Activated CD8-positive, alpha-beta memory T cell treated with anti-CD3 and anti-CD28 coated beads, Interleukin-2, amount 50 U/mL, for 1 hour (primary cell): ENCODE measurements around the gene WFIKKN1.

Experiments
- DNase-seq: peaks from one replicate; pipeline ENCODE4 v3.0.0-alpha.2; 2020; ENCODE audit errors: extremely low read depth

WFIKKN1 gene, protein sequence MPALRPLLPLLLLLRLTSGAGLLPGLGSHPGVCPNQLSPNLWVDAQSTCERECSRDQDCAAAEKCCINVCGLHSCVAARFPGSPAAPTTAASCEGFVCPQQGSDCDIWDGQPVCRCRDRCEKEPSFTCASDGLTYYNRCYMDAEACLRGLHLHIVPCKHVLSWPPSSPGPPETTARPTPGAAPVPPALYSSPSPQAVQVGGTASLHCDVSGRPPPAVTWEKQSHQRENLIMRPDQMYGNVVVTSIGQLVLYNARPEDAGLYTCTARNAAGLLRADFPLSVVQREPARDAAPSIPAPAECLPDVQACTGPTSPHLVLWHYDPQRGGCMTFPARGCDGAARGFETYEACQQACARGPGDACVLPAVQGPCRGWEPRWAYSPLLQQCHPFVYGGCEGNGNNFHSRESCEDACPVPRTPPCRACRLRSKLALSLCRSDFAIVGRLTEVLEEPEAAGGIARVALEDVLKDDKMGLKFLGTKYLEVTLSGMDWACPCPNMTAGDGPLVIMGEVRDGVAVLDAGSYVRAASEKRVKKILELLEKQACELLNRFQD

DNA sequence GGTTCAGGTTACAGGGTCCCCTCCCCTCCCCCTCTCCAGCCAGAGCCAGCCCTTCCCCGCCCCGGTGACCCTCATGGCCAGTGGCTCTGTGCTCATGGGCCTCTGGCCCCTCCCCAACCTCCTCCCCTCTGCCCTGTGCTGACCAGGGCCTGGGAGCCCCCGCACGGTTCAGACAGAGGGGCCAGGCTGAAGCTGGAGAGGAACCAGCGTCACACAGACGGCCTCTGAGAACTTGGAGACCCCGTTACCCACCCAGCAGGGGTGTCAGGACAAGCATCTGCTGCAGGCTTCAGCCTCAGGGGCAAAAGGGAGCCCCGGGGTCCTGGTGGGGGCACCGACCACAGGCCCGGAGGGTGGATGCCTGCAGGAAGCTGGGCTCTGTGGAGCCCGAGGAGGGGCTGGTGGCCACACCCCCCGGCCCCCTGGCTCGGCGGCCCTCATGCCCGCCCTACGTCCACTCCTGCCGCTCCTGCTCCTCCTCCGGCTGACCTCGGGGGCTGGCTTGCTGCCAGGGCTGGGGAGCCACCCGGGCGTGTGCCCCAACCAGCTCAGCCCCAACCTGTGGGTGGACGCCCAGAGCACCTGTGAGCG lies at the start of gene WFIKKN1:
WFIKKN1 (plus strand) TSS at position 171 of the 591 bp plus-strand sequence; CDS start at position 440, 269 bp downstream.
- no peak for DNase-seq

- DNase-seq, result no peak
These were observed 48.6 kb upstream of the WFIKKN1 start for GRCh38 chr16:582218-582613.

DNA sequence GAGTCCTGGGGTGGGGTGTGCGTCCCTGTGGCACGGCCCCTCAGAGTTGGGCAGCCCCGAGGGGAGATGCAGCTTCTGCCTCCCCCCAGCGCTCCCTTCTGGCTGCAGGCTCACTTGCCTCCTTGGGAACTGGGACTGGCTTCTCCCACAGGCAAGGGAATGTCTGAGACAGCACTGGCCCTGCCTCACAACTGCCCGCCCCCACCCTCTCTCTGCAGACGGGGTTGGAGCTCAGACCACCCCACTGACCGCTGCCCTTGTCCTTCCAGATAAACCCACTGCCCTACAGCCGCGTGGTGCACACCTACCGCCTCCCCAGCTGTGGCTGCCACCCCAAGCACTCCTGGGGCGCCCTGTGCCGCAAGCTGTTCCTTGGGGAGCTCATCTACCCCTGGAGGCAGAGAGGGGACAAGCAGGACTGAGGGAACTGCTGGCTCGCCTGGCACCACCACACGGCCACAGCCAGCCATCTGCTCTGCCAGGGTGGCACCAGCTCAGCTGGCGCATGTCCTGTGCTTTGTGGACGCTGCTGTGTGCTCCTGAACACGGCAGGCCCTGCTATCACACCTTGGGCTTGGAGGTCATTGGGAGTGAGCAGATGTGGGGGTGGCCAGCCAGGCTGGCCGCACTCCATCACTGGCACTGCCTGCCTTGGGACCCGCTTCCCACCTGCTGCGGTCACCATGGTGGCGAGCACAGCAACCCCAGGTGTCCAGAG lies 48.0 kb upstream of the WFIKKN1 start:
- DNase-seq, result no peak

DNA sequence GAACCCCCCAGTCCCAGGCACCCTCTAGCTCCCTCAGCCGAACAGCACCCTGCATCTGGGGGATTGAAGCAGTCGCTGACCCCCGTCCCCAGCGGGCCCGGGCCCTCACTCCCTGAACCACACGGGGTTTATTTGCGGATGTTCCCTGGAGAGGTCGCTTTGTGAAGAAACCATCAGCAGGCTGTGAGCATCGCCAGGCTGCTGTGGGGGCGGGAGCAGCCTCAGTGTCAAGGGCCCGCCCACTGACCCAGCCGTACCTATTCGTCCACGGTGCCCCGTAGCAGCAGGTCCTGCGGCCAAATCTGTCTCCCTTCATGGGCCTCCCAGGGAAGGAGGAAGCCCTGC lies 47.3 kb upstream of the WFIKKN1 start:
- DNase-seq, result no peak

- no peak for DNase-seq
These were observed 46.8 kb upstream of the WFIKKN1 start for GRCh38 chr16:583815-584591.

DNA sequence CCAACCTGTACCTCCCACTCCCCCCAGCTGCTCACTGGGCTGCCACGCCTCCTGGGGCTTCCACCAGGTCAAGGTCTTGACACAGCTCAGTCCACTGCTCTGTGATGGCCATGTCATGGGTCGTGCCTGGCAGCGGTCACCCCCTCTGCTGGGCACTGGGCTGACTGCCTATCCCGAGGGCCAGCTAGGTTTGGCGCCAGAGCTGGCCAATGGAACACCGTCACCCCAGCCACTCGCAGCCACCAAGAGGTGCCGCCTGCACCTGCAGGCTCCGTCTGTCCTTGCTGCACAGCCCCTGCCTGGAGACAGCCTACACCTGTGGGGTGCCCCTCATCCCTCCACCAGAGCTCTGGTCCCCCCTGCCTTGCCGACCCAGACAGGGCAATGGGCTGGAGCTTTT lies 45.4 kb upstream of the WFIKKN1 start:
- no peak for DNase-seq

DNA sequence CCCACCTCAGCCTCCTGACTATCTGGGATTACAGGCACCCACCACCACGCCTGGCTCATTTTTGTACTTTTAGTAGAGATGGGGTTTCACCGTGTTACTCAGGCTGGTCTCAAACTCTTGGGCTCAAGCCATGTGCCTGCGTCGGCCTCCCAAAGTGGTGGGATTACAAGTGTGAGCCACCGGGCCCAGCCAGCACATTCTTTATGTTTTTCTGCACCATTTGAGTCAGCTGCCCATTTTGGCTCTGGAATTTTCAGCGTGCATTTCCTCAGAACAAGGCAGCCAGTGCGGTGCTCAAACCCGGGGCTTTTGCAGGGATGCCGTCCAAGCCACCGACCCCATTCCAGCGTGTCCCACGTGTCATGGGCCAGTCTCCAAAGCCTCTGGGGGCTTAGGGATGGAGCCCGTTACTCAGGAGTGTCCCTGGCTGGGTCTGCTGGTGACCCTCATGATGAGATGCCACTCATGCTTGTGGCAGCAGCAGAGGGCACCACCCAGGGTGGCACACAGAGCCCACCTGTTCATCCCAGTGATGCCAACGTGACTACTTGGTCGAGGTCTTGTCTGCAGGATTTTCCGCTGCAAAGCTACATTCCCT lies 44.6 kb upstream of the WFIKKN1 start:
- DNase-seq, result no peak

DNA sequence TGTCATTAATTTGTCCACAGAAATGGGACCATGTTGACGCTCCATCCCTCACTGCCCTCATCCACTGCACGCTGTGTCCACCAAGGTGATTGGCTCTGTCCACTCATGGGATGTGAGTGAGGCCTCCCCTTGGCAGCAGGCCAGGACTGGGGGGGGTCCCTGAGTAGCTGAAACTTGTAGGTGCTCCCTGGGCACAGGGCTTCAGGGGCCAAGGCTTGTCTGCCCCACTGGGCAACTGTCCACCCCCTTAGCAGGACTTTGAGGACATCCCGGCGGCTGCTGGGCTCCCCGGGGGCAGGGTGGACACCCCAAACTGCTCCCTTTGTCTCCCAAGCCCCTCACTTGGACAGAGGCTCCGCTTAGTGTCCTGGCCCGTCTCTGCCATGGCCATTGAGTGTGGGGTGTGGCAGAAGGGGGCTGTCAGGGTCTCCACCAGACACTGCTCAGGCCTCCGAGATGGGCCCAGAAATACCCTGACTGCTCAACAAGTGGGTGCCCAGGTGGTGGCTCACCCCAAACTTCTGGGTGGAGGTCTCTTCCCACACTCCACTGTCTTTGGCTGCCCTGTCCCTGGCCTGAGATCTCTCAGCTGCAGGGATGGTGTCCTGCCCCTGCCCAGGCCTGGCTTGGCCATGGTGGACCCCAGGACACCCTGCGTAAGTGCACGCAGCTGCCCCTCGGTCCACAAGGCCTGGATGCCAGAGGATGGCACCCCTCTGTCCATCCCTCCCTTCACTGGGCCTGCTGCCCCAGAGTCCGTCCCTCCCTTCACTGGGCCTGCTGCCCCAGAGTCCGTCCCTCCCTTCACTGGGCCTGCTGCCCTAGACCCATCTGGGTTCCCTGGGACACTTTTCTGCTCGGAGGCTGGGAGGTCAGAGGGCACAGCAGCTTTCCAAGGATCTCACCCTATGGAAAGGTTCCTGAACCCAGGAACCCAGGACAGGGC lies 43.9 kb upstream of the WFIKKN1 start:
- DNase-seq, result no peak

DNA sequence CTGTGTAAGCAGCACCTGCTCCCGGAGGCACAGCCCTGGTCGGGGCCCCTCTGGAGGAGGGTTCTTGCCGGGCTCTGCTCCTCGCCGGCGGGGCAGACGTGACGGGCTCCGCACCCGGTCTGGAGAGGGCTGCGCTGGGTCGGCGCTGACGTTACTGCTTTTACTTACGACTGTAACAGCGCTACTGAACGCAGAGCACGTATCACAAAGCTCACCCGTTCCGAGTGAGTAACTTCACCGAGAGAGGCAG lies 42.2 kb upstream of the WFIKKN1 start:
- DNase-seq, result no peak

- peak; percentile 93 for DNase-seq
These were observed 41.7 kb upstream of the WFIKKN1 start for GRCh38 chr16:588889-589657.

- DNase-seq, result peak; percentile 99
These were observed 41.1 kb upstream of the WFIKKN1 start, which contains the start of gene RAB40C for GRCh38 chr16:589658-590187. Gene RAB40C, plus strand, starts transcription at chr16:590066. Its CDS starts 226 bp downstream, at chr16:590292.

DNA sequence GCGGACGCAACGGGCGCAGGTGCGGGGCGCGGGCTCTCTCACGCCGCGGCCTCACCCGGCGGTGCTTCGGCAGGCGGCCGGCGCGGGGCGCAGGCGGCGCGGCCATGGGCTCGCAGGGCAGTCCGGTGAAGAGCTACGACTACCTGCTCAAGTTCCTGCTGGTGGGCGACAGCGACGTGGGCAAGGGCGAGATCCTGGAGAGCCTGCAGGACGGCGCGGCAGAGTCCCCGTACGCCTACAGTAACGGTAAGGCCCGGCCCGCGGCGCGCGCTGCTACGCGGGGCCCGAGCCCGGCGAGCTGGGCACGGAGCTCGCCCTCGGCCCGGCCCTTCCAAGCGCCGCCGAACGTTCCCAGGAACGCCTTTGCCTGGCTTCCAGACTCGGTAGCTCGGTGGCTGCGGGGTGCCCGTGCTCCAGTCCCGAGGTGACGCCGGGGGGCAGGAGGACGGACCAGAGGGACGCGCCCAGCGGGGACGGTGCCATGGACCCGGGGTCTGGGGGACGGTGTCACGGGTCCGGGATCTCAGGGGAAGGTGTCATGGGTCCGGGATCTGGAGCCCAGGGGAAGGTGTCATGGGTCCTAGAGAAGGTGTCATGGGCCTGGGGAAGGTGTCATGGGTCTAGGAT lies 40.5 kb upstream of the WFIKKN1 start:
- DNase-seq, result no peak

GRCh38 chr16:590815-591200 lies 40.0 kb upstream of the WFIKKN1 start:
- DNase-seq, result no peak

DNA sequence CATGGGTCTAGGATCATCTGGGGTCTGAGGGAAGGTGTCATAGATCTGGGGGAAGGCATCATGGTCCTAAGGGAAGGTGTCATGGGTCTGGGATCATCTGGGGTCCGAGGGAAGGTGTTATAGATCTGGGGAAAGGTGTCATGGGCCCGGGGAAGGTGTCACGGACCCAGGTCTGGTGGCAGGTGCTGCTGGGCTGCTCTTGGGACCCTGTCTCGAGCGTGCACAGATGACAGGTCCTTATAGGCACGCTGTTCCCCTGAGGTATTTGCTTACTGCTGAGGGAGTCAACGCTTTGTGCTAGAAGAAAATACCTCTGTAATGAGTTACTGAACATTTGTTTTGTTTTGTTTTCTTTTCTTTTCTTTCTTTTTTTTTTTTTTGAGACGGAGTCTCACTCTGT lies 39.6 kb upstream of the WFIKKN1 start:
- no peak for DNase-seq

DNA sequence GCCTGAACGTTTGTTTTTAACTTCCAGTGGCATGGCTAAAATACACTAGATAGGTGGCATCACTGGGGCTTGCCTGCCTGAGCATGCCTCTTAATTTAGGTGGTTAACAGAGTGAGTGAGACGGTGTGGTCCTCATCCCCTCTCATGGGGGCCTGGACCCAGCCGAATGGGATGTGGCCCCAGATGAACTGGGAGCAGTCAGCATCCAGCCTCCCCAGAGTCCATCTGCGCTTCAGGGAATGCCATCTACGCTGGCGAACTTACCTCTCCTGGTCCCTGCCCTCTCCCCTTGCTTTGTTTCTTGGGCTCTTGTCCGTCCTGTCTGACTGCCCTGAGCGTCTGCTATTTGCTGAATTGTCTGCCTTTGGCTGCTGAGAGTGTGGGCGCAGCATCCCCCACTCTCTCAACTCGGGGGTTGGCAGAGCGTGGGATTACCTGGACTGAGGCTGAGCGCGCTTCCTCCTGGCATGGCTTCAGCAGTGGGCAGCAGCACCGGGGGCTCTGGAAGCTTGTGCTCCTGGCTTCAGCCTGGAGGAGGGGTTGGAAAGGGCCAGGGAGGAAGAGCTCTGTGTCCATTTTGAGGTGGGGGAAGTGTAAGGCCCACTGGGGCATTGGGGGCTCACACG lies 38.8 kb upstream of the WFIKKN1 start:
- no peak for DNase-seq

- no peak for DNase-seq
These were observed 38.1 kb upstream of the WFIKKN1 start for GRCh38 chr16:592518-593306.

- no peak for DNase-seq
These were observed 37.4 kb upstream of the WFIKKN1 start for GRCh38 chr16:593406-593805.

DNA sequence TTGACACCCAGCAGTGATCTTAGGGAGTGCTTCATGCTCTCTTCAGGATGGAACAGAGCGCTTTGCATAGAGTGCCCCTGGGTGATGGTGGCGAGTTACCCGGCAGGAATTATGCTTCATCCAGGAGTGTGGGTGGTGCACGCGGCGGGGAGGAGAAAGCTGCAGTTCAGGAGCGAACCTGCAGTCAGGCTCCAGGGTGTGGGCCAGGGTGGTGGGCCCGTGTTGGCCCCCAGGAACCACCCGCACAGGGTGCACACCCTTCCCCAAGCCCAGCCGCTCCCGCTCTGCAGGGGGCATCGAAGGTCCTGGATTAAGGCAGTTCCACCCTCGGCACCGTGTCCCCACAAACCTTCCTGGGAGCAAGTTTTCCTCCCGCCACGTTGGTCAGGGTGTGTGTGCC lies 37.0 kb upstream of the WFIKKN1 start:
- no peak for DNase-seq
